Esophagus muscularis mucosa (tissue), 3 donors: ENCODE data around the gene RNF180.

ENCODE experiments used
- CTCF ChIP-seq, 3 experiments: fragments of 200-600 bp in 2 of 3; fragments of 450-650 bp in 1 of 3; sonication (generic) in 2 of 3; IDR thresholded peaks; one replicate each; pipeline ENCODE4 v1.5.1; 2017 to 2019; ENCODE audit warnings: antibody characterized with exemption in 3 of 3, mild to moderate bottlenecking in 2 of 3, moderate library complexity in 1 of 3
- EP300 ChIP-seq: sonication (generic); formaldehyde crosslinking; IDR thresholded peaks from one replicate; pipeline ENCODE4 v1.6.1; 2017; ENCODE audit warnings: antibody characterized with exemption

GRCh38 chr5:64323591-64323990, 157.9 kb downstream of the RNF180 start:
- TF ChIP-seq CTCF (IDR thresholded peaks at IDR 0.05) = no peak
- no peak for TF ChIP-seq EP300
